Peyer's patch (tissue), 4 donors: Measurements from ENCODE around the gene TBXAS1.

Experiments
- POLR2A ChIP-seq, 2 donors: fragments of 450-650 bp; IDR thresholded peaks; one replicate each; pipeline ENCODE4 v1.5.1; 2017; ENCODE audit warnings: antibody characterized with exemption in 2 of 2, mild to moderate bottlenecking in 2 of 2, moderate library complexity in 2 of 2
- TF ChIP-seq, protein P1 (sequence below), 6 experiments: fragments of 450-650 bp in 4 of 6; fragments of 200-600 bp in 2 of 6; sonication (generic) in 1 of 6; IDR thresholded peaks; one replicate each; pipeline ENCODE4 v1.5.1; 2017 to 2019; ENCODE audit warnings: antibody characterized with exemption in 6 of 6, mild to moderate bottlenecking in 3 of 6, moderate library complexity in 1 of 6

DNA sequence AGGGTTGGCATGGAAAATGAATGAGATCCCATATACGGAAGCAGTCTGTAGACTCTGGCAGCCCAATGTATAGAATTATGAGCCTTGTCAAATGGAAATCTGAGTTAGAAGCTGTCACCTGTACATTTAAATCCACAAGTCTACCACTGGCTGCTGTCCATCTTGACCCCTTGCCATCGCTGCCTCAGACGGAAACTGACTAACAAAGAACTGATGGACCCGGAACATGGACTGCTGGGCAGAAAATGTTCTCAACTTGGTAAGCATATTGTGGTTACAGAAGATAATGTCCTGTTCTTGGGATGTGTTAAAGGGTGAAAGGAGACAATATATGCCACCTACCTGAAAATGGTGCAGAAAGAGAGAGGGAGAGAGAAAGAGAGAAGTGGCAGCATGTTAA is 196.2 kb downstream of the TBXAS1 start:
- TF ChIP-seq, protein P1, sequence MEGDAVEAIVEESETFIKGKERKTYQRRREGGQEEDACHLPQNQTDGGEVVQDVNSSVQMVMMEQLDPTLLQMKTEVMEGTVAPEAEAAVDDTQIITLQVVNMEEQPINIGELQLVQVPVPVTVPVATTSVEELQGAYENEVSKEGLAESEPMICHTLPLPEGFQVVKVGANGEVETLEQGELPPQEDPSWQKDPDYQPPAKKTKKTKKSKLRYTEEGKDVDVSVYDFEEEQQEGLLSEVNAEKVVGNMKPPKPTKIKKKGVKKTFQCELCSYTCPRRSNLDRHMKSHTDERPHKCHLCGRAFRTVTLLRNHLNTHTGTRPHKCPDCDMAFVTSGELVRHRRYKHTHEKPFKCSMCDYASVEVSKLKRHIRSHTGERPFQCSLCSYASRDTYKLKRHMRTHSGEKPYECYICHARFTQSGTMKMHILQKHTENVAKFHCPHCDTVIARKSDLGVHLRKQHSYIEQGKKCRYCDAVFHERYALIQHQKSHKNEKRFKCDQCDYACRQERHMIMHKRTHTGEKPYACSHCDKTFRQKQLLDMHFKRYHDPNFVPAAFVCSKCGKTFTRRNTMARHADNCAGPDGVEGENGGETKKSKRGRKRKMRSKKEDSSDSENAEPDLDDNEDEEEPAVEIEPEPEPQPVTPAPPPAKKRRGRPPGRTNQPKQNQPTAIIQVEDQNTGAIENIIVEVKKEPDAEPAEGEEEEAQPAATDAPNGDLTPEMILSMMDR (IDR thresholded peaks at IDR 0.05), result no peak
- no peak for TF ChIP-seq POLR2A (IDR thresholded peaks at IDR 0.05)
